ENCODE data around the gene PNMA1. TPM values are rescaled to one million over a fixed set of nuclear protein-coding genes. Genes with fewer than 3 reads are reported as not detected.

PNMA1 gene
- total RNA-seq, 1 donor from 2014 or later = 72.0 TPM

- DNase-seq (ENCODE audit: low spot score) = no peak
Observed at GRCh38 chr14:73741386-73741875, 27.2 kb upstream of the PNMA1 start.

DNA sequence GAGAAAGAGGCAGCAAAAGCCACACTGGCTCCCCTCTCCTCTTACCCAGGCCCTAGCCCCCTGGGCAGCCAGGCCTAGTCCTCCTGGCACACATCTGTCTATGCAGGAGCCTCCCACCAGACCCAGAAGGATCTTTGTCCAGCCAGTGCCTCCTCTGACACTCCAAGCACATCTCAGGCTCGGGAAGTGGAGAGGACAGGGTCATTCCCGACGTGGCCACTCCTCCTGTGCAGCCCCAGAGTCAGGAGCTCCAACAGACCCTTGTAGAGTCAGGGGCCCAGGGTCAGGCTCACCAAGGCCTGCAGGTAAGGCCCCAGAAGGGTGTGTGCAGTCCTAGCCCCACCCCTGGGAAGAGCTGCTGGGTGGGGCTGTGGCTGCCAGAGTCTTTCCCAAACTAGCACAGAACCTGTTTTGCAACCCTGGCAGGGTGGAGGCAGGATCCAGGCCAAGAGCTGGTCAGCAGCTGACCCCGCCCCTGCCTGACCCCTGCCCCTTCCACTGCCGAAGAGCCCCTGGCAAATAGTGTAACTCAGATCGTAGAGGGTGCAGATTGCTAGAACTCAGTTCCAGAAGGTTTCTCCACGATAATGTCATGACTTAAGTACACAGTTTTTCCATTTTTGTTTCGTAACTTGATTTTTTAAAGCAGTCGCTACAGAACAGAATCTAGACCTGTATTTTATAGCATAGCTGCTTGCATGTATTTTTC lies 26.6 kb upstream of the PNMA1 start:
- TF ChIP-seq, protein P1, sequence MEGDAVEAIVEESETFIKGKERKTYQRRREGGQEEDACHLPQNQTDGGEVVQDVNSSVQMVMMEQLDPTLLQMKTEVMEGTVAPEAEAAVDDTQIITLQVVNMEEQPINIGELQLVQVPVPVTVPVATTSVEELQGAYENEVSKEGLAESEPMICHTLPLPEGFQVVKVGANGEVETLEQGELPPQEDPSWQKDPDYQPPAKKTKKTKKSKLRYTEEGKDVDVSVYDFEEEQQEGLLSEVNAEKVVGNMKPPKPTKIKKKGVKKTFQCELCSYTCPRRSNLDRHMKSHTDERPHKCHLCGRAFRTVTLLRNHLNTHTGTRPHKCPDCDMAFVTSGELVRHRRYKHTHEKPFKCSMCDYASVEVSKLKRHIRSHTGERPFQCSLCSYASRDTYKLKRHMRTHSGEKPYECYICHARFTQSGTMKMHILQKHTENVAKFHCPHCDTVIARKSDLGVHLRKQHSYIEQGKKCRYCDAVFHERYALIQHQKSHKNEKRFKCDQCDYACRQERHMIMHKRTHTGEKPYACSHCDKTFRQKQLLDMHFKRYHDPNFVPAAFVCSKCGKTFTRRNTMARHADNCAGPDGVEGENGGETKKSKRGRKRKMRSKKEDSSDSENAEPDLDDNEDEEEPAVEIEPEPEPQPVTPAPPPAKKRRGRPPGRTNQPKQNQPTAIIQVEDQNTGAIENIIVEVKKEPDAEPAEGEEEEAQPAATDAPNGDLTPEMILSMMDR (IDR thresholded peaks at IDR 0.05) = no peak
- Mint-ChIP-seq H3K9me3 (ENCODE audit: low read depth) (no peaks in the 10 kb centered on the region), H3K4me3 (ENCODE audit: unreplicated experiment) (peak overlapping the region; percentile 44), H3K27ac (ENCODE audit: unreplicated experiment) (peak overlapping the region; percentile 91), H3K4me1 (ENCODE audit: low read depth) (peaks cover 58% of the 10 kb centered on the region), H3K36me3 (ENCODE audit: low read depth) (peaks cover 5% of the 10 kb centered on the region), H3K27me3 (ENCODE audit: low read depth) (no peaks in the 10 kb centered on the region)
- no peak for DNase-seq (ENCODE audit: low spot score)

More at GRCh38 chr14:73741386-73741875, 27.2 kb upstream of the PNMA1 start:
- Mint-ChIP-seq H3K4me1 (ENCODE audit: low read depth) (peaks cover 65% of the 10 kb centered on the region), H3K27me3 (ENCODE audit: low read depth) (no peaks in the 10 kb centered on the region), H3K36me3 (ENCODE audit: low read depth) (peaks cover 5% of the 10 kb centered on the region), H3K9me3 (ENCODE audit: low read depth) (no peaks in the 10 kb centered on the region), H3K4me3 (ENCODE audit: unreplicated experiment) (peak overlapping the region; percentile 57), H3K27ac (ENCODE audit: unreplicated experiment) (peak overlapping the region; percentile 91)
- TF ChIP-seq, protein P1 (IDR thresholded peaks at IDR 0.05) = no peak

DNA sequence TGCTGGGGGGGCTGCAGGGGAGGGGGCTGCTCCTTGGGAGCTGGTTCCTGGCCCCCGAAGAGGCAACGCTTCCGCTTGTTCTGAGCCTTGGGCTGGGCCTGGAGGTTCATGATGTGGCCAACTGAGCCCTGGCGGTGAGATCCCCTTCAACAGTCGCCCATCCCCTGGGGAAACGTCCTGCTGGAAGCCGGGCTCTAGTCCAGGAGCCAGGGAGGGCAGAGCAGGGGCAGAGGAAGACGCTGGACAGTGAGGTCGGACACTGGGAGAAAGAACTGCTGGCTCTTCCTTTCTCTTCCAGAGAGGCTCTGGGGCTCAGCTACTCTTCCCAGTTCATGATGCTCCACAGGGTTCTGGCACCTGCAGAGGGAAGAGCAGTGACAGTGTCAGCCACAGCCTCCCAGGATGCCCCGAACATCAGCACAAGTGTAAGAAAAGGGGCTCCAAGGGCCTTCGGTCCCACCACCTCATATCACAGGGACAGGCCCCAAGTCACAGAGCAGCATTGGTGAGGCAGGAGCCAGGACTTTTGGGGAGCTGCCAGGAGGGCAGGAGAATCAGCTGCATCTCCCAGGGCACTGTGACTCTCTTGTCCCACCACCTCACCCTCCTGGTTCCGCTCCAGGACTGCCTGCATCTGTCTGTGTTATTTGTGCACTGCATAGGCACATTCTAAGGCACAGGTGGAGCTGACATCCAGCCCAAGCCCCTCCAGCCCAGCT lies 25.9 kb upstream of the PNMA1 start:
- Mint-ChIP-seq H3K9me3 (ENCODE audit: low read depth) (no peaks in the 10 kb centered on the region), H3K4me3 (ENCODE audit: unreplicated experiment) (no peak overlapping the region), H3K27me3 (ENCODE audit: low read depth) (no peaks in the 10 kb centered on the region), H3K4me1 (ENCODE audit: low read depth) (peaks cover 51% of the 10 kb centered on the region), H3K36me3 (ENCODE audit: low read depth) (peaks cover 8% of the 10 kb centered on the region), H3K27ac (ENCODE audit: unreplicated experiment) (peak overlapping the region; percentile 91)
- no peak for DNase-seq (ENCODE audit: low spot score)
- TF ChIP-seq, protein P1 (IDR thresholded peaks at IDR 0.05) = no peak

DNA sequence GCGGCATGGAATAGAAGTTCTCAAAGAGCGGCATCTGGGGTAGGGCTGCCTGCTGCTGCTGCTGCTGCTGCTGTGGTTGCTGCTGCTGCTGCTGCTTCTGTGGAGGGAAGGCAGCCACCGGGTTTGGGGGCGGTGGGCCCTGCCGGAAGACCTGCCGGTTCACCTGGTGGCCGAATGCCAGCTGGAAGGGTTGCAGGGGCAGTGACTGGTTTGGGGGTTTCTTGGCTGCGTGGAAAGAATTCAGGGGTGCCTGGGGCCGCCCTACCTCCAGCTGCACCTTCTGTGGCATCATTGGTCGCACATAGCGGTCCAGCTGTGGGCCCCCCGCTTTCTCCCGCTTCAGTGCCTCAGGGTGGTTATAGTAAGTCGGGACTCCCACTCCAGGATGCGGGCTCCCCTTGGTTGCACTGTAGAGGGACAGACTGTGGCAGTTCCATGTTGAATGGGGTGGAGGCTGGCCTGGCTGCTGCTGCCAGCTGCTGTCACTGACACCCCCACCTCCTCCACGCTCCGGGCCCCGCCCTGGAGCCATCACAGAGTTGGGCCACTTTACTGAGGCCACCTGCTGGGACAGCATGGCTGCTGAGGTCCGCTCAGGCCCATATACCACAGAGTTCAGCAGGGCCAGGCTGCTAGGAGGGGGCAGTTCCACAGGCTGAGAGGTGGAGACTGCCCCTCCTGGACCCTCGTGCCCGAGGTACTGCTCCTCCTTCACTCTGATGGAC lies 25.2 kb upstream of the PNMA1 start:
- H3K27ac Mint-ChIP-seq (ENCODE audit: unreplicated experiment) = no peak overlapping the region
- TF ChIP-seq, protein P1 (IDR thresholded peaks at IDR 0.05) = no peak
- peaks cover 46% of the 10 kb centered on the region for H3K4me1 Mint-ChIP-seq (ENCODE audit: low read depth)
- no peak for DNase-seq (ENCODE audit: low spot score)
- no peaks in the 10 kb centered on the region for H3K27me3 Mint-ChIP-seq (ENCODE audit: low read depth)
- no peaks in the 10 kb centered on the region for H3K9me3 Mint-ChIP-seq (ENCODE audit: low read depth)
- no peak overlapping the region for H3K4me3 Mint-ChIP-seq (ENCODE audit: unreplicated experiment)
- H3K36me3 Mint-ChIP-seq (ENCODE audit: low read depth) = peaks cover 14% of the 10 kb centered on the region

Data from chondrocyte (in vitro differentiated cells).